Fibroblast of lung (primary cell): ENCODE data around the gene APOL3.

Experiments
- CTCF ChIP-seq, 2 donors: IDR thresholded peaks in 1 of 2; conservative IDR thresholded peaks in 1 of 2; 1 replicate in 1 of 2; 2 replicates in 1 of 2; pipeline ENCODE4 v1.5.1; 2011 to 2012; ENCODE audit warnings: low read length in 2 of 2, control low read depth in 1 of 2, inconsistent platforms in 1 of 2, low read depth in 1 of 2, mild to moderate bottlenecking in 1 of 2
- EZH2 ChIP-seq: IDR thresholded peaks from 2 replicates; pipeline ENCODE4 v1.5.1; 2012; ENCODE audit warnings: low read length, control low read depth, mild to moderate bottlenecking; ENCODE audit errors: missing control alignments

- no peak for TF ChIP-seq CTCF (conservative IDR thresholded peaks at IDR 0.05 in 1 of 2, IDR thresholded peaks at IDR 0.05 in 1 of 2; ENCODE audit: low read depth in 1 of 2, low read length in 2 of 2)
- no peak for TF ChIP-seq EZH2
Measured at GRCh38 chr22:36197514-36198146, 37.1 kb upstream of the APOL3 start.
